Measurements from ENCODE around the gene TADA2A.

TADA2A gene

DNA sequence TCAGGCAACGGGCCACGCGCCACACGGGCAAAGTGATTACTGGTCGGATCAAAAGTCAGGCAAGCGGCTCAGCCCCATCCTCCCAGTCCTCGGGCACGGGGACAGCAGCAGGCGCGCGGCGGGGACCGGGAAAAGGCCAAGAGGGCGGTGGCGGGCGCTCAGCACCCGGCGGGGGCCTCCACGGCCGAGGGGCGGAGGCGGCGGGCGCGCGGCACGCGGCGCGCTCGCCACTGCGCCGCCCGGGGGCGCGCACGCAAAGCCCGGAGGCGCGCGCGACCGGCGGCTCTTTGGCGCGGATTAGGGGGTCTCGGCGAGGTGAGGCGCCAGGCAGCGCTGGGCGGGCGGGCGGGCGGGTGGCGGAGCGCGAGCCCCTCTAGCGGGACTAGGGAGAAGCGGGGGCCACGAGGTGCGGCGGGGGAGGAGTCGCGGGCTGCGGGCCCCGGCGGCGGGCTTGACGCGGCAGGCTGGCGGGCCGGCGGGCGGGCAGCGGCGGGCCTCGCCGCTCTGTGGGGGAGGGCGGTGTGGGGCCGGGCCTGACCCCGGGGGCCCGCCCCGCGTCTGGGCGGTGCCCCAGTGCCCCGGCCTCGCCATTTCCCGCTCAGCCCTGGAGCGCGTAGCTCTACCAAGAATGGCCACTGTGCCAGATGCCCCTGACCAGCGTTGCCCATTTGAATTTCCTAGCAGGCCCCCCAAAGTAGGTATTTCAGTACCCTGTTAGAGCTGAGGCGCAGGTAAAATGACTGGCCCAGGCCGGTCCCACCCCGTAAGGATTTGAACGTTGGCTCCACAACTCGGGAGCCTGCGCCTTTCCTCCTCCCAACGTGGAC is at the start of gene TADA2A, which contains the start of gene ACACA:
TSS of gene TADA2A (plus strand) at position 252 of the 827 bp plus-strand sequence. CDS start 4,480 bp downstream, outside the sequence.
TSS of gene ACACA (minus strand) at position 202 of the 827 bp plus-strand sequence. CDS start 537 bp downstream, outside the sequence.
- DNase-seq = peak; percentile 66 to 79

- DNase-seq = peak; percentile 19 to 36
Observed at GRCh38 chr17:37358098-37358829, 48.4 kb upstream of the TADA2A start.

GRCh38 chr17:37358830-37359681 is 47.6 kb upstream of the TADA2A start:
- DNase-seq = peak; percentile 90 to 91

GRCh38 chr17:37359682-37360188 is 47.0 kb upstream of the TADA2A start:
- no peak for DNase-seq

- DNase-seq = no peak
Observed at GRCh38 chr17:37360632-37361031, 46.1 kb upstream of the TADA2A start.

DNA sequence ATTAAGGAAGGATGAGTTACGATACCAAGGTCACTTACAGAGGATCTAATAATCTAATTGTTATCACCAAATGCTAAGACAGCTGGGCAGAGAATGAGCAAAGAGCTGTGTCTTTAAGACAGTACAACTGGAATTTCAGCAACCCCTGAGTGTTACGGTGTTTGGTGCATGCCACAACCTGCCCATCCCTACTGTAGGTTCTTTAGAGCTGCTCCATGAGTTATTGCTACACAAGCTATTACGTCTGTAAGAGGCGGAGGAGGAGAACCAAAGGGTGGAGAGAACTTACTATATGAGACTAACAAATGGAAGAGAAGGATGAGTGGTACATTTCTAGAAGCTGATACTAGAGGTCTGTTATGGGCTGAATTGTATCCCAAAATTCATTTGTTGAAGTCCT is 45.1 kb upstream of the TADA2A start:
- no peak for DNase-seq

DNA sequence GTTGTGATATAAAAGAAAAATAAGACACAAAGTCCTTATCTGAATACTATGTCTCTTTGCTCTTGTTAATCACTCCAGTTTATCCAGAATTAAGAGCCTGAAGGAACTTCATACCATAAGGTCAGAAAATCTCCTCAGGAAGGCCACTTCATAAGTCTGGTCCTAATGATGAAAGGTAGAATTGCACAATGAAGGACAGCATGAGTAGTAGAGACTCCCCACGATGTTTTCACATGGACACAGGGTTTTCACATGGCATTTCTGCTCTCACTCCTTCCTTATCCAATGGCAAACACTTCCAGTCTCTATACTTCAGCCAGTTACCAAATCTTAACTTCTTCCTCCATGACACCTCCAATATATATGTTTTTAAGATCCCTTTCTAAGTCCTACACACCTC is 41.1 kb upstream of the TADA2A start:
- no peak for DNase-seq

DNA sequence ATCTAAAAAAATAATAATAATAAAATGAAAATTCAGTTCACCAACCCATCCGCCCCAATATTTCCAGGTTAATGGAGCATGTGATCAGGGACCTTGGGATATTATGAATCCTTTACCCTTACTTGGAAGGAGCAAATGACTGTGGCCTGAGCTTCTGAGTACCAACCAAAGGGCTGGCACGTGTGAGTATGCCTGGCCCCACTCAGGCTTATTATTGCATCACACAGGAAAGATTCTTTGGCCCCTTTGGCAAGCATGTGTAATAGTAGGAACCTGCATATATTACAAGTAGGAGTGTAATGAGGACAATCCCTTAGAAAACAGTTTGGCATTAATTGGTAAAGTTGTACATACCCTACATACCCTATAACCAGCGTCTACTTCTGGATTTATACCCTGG is 38.1 kb upstream of the TADA2A start:
- DNase-seq = no peak

GRCh38 chr17:37373530-37374159 is 33.0 kb upstream of the TADA2A start:
- peak; percentile 71 to 78 for DNase-seq

GRCh38 chr17:37375706-37376105 is 31.0 kb upstream of the TADA2A start, which contains the start of gene C17orf78:
Gene C17orf78 (plus strand): TSS chr17:37375985. CDS start chr17:37376093, 108 bp downstream.
- DNase-seq = no peak

DNA sequence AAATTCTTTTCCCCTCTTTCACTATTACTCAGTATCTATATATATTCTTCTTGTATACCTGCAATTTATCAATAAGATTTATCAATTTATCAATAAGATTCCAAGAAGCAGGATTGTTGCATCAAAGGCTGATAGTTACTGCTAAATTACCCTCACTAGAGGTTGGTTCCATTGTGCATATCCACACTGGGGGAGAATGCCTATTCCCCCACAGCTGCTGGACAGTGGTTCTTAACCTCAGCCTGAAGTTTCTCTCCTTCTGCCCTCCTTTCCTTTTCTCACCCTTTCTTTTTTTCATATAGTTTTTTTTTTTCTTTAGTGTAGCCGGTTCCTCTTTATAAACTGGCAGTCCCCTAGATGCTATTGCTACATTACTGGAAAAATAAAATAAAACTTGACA is 24.6 kb upstream of the TADA2A start:
- DNase-seq = no peak

DNA sequence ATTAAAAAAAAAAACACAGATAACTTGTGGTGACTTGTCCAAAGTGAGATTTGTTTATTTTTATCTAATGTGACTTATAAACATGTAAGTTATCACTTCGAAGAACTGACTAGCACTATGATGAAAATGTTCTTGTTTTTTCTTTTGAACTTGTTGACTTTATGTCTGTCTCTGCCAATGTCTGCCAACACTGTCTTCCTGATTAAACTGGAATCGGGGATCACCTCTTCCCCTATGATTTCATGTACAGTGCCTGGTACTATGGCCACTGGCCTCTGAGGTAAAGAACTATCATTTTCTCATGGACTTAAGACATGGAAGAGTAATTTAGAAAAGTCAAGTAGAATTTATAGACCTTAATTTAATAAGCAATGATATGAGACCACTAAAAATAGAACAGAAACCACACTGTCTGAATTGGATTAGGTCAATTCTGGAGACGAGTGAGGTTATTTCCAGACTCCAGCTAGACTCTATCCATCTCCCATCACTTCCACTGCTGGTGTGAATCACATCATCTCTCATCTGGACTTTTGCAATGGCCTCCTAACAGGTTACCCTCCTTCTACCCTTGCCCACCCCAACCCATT is 22.0 kb upstream of the TADA2A start:
- no peak for DNase-seq

GRCh38 chr17:37385474-37385990 is 21.2 kb upstream of the TADA2A start:
- DNase-seq = no peak

DNA sequence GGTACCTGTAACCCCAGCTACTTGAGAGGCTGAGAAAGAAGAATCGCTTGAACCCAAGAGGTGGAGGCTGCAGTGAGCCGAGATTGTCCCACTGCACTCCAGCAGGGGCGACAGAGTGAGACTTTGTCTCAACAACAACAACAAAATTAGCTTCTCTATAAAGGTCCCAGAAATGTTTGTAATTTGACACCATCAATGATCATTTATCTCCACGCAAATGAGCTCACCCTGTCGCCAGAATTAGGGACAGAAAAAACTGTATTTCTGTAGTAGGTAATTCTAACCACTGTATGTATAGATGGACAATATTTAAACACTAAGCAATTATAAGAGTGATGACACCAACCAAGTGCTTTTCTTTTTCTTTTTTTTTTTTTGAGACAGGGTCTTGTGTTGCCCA is 20.2 kb upstream of the TADA2A start:
- DNase-seq = no peak

GRCh38 chr17:37388266-37388665 is 18.4 kb upstream of the TADA2A start:
- DNase-seq = no peak

- no peak for DNase-seq
Observed at GRCh38 chr17:37389160-37389559, 17.5 kb upstream of the TADA2A start.

DNA sequence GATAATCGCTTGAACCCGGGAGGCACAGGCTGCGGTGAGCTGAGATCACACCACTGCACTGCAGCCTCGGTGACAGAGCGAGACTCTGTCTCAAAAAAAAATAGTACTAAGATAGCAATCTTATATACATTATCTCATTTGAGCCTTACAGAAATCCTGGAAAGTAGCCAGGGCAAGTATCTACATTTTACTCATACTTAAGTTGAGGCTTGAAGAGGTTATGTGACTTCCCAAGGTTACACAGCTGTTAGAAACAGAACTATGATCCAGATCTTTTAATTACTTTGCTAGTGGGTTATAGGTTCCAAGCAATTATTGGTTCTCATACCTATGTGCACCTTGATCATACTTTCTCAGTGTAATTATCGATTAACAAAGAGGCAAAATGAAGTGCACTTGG is 15.5 kb upstream of the TADA2A start:
- no peak for DNase-seq

DNA sequence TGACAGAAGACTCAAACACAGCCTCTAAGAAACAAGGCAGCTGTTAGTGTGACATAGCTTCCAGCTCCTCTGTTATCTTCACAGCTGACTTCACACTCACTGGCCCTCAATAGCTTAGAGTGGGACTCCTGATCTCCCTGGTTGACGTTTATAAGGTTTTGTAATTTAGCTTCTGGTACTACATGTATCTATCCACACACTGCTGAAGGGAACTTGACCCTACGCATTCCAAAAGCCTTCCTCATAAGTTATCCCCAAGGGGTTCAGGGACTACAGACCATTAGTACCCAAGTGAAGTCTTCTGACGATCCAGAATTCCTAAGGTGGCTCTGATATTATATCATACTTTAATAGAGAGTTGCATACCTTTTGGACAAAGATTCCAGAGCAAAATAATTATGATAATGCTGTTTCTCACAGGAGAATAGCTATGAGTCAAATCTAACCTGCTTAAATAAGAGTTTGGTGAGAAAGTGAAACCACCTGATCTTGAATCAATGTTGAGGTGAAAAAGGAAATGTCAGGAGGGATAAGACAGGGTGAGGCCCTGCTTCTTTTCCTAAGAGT is 14.6 kb upstream of the TADA2A start:
- no peak for DNase-seq

GRCh38 chr17:37393352-37393751 is 13.3 kb upstream of the TADA2A start:
- DNase-seq = no peak

DNA sequence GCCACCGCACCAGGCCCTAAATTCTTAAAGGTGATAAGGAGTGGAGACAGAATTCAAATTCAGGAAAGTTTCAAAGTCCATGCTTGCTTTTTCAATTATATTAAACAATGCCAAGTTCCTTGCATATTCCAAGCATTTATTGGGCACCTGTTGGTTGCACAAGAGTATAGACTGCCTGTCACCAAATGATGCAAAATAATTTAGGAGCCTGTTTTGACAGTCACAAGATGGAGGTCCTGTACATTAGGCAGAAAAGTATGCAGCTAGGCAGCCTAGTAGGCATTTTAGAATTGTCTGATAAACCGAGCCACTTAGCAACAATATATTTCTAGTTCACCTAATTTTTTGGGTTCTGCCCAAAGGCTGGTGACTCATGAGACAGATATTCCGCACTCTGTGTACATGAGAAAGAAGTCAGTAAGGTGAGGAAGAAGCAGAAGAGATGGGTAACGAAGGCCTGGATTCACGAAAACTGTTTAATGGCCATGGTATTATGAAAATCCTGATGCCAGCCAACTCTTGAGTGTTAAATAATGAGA is 7.4 kb upstream of the TADA2A start:
- no peak for DNase-seq

- DNase-seq = no peak
Observed at GRCh38 chr17:37400505-37400904, 6.2 kb upstream of the TADA2A start.
